ENCODE measurements around the gene RXRA.

The RXRA gene

GRCh38 chr9:134372581-134373267 lies 46.5 kb downstream of the RXRA start:
- no peaks in the 10 kb centered on the region for H3K36me3 ChIP-seq (ENCODE audit: insufficient read depth, low read length)
- H3K9me3 ChIP-seq (ENCODE audit: control insufficient read depth, insufficient read depth, low read length): no peaks in the 10 kb centered on the region
- no peaks in the 10 kb centered on the region; the same call in 1 of the 2 replicates for H3K4me1 ChIP-seq (ENCODE audit: insufficient read depth, low read length)
- no peak overlapping the region for H3K9ac ChIP-seq (ENCODE audit: low read depth, low read length)

GRCh38 chr9:134373269-134373668 lies 47.0 kb downstream of the RXRA start:
- no peak overlapping the region for H3K9ac ChIP-seq (ENCODE audit: low read depth, low read length)
- H3K4me1 ChIP-seq (ENCODE audit: insufficient read depth, low read length): no peaks in the 10 kb centered on the region; the same call in 1 of the 2 replicates
- H3K9me3 ChIP-seq (ENCODE audit: control insufficient read depth, insufficient read depth, low read length): no peaks in the 10 kb centered on the region

GRCh38 chr9:134373953-134374300 lies 47.7 kb downstream of the RXRA start:
- H3K9me3 ChIP-seq (ENCODE audit: control insufficient read depth, insufficient read depth, low read length): no peaks in the 10 kb centered on the region
- H3K4me1 ChIP-seq (ENCODE audit: insufficient read depth, low read length): no peaks in the 10 kb centered on the region; the same call in 1 of the 2 replicates
- no peak overlapping the region for H3K9ac ChIP-seq (ENCODE audit: low read depth, low read length)
- H3K36me3 ChIP-seq (ENCODE audit: insufficient read depth, low read length): no peaks in the 10 kb centered on the region

More at GRCh38 chr9:134373269-134373668, 47.0 kb downstream of the RXRA start:
- H3K36me3 ChIP-seq (ENCODE audit: insufficient read depth, low read length): no peaks in the 10 kb centered on the region

GRCh38 chr9:134374301-134375010 lies 48.2 kb downstream of the RXRA start:
- H3K9me3 ChIP-seq (ENCODE audit: control insufficient read depth, insufficient read depth, low read length): no peaks in the 10 kb centered on the region
- H3K36me3 ChIP-seq (ENCODE audit: insufficient read depth, low read length): no peaks in the 10 kb centered on the region
- H3K4me1 ChIP-seq (ENCODE audit: insufficient read depth, low read length): no peaks in the 10 kb centered on the region; the same call in 1 of the 2 replicates
- H3K9ac ChIP-seq (ENCODE audit: low read depth, low read length): no peak overlapping the region

GRCh38 chr9:134375011-134375390 lies 48.7 kb downstream of the RXRA start:
- Histone ChIP-seq H3K4me1 (ENCODE audit: insufficient read depth, low read length) (no peaks in the 10 kb centered on the region; the same call in 1 of the 2 replicates), H3K9me3 (ENCODE audit: control insufficient read depth, insufficient read depth, low read length) (no peaks in the 10 kb centered on the region), H3K36me3 (ENCODE audit: insufficient read depth, low read length) (no peaks in the 10 kb centered on the region), H3K9ac (ENCODE audit: low read depth, low read length) (no peak overlapping the region)

- Histone ChIP-seq H3K4me1 (ENCODE audit: insufficient read depth, low read length) (peaks cover 5% of the 10 kb centered on the region; the same call in 1 of the 2 replicates), H3K9me3 (ENCODE audit: control insufficient read depth, insufficient read depth, low read length) (no peaks in the 10 kb centered on the region), H3K9ac (ENCODE audit: low read depth, low read length) (no peak overlapping the region), H3K36me3 (ENCODE audit: insufficient read depth, low read length) (no peaks in the 10 kb centered on the region)
Observed at GRCh38 chr9:134375430-134376385, 49.5 kb downstream of the RXRA start.

GRCh38 chr9:134376386-134377142 lies 50.3 kb downstream of the RXRA start:
- no peaks in the 10 kb centered on the region for H3K9me3 ChIP-seq (ENCODE audit: control insufficient read depth, insufficient read depth, low read length)
- H3K4me1 ChIP-seq (ENCODE audit: insufficient read depth, low read length): peaks cover 7% of the 10 kb centered on the region; the same call in 1 of the 2 replicates
- no peaks in the 10 kb centered on the region for H3K36me3 ChIP-seq (ENCODE audit: insufficient read depth, low read length)
- H3K9ac ChIP-seq (ENCODE audit: low read depth, low read length): no peak overlapping the region

- Histone ChIP-seq H3K9ac (ENCODE audit: low read depth, low read length) (no peak overlapping the region), H3K9me3 (ENCODE audit: control insufficient read depth, insufficient read depth, low read length) (no peaks in the 10 kb centered on the region), H3K4me1 (ENCODE audit: insufficient read depth, low read length) (peaks cover 7% of the 10 kb centered on the region; the same call in 1 of the 2 replicates), H3K36me3 (ENCODE audit: insufficient read depth, low read length) (no peaks in the 10 kb centered on the region)
Observed at GRCh38 chr9:134377143-134377484, 50.9 kb downstream of the RXRA start.

- Histone ChIP-seq H3K9ac (ENCODE audit: low read depth, low read length) (no peak overlapping the region), H3K4me1 (ENCODE audit: insufficient read depth, low read length) (peaks cover 7% of the 10 kb centered on the region; the same call in 1 of the 2 replicates), H3K9me3 (ENCODE audit: control insufficient read depth, insufficient read depth, low read length) (no peaks in the 10 kb centered on the region), H3K36me3 (ENCODE audit: insufficient read depth, low read length) (no peaks in the 10 kb centered on the region)
Observed at GRCh38 chr9:134377976-134378375, 51.7 kb downstream of the RXRA start.

GRCh38 chr9:134378901-134379338 lies 52.7 kb downstream of the RXRA start:
- no peaks in the 10 kb centered on the region for H3K36me3 ChIP-seq (ENCODE audit: insufficient read depth, low read length)
- H3K9ac ChIP-seq (ENCODE audit: low read depth, low read length): no peak overlapping the region
- peaks cover 7% of the 10 kb centered on the region; the same call in 1 of the 2 replicates for H3K4me1 ChIP-seq (ENCODE audit: insufficient read depth, low read length)
- H3K9me3 ChIP-seq (ENCODE audit: control insufficient read depth, insufficient read depth, low read length): no peaks in the 10 kb centered on the region

- Histone ChIP-seq H3K36me3 (ENCODE audit: insufficient read depth, low read length) (no peaks in the 10 kb centered on the region), H3K9me3 (ENCODE audit: control insufficient read depth, insufficient read depth, low read length) (no peaks in the 10 kb centered on the region), H3K9ac (ENCODE audit: low read depth, low read length) (no peak overlapping the region), H3K4me1 (ENCODE audit: insufficient read depth, low read length) (peaks cover 7% of the 10 kb centered on the region; the same call in 1 of the 2 replicates)
Observed at GRCh38 chr9:134379831-134380365, 53.6 kb downstream of the RXRA start.

- H3K4me1 ChIP-seq (ENCODE audit: insufficient read depth, low read length): peaks cover 7% of the 10 kb centered on the region; the same call in 1 of the 2 replicates
- H3K9ac ChIP-seq (ENCODE audit: low read depth, low read length): no peak overlapping the region
- no peaks in the 10 kb centered on the region for H3K36me3 ChIP-seq (ENCODE audit: insufficient read depth, low read length)
- H3K9me3 ChIP-seq (ENCODE audit: control insufficient read depth, insufficient read depth, low read length): no peaks in the 10 kb centered on the region
Observed at GRCh38 chr9:134380542-134381271, 54.5 kb downstream of the RXRA start.

- no peak overlapping the region for H3K9ac ChIP-seq (ENCODE audit: low read depth, low read length)
- peaks cover 7% of the 10 kb centered on the region; the same call in 1 of the 2 replicates for H3K4me1 ChIP-seq (ENCODE audit: insufficient read depth, low read length)
- no peaks in the 10 kb centered on the region for H3K36me3 ChIP-seq (ENCODE audit: insufficient read depth, low read length)
- H3K9me3 ChIP-seq (ENCODE audit: control insufficient read depth, insufficient read depth, low read length): no peaks in the 10 kb centered on the region
Observed at GRCh38 chr9:134381272-134381661, 55.0 kb downstream of the RXRA start.
